Sigmoid colon (tissue), 7 donors: ENCODE results near the gene COL5A1. TPM values are rescaled to one million over a fixed set of nuclear protein-coding genes. Genes with fewer than 3 reads are reported as not detected.

ENCODE experiments used
- DNase-seq: peaks from one replicate; pipeline ENCODE4 v3.0.0-alpha.2; 2019
- H3K27ac ChIP-seq, 4 donors: fragments of 200-600 bp; sonication (generic); one replicate each; pipeline ENCODE4 v1.5.1; 2016 to 2019; ENCODE audit warnings: mild to moderate bottlenecking in 1 of 4
- H3K27me3 ChIP-seq, 3 donors: fragments of 200-600 bp; sonication (generic); one replicate each; pipeline ENCODE4 v1.5.1; 2019; ENCODE audit warnings: mild to moderate bottlenecking in 1 of 3
- H3K36me3 ChIP-seq, 4 donors: fragments of 200-600 bp; sonication (generic); one replicate each; pipeline ENCODE4 v1.5.1; 2016 to 2019
- H3K4me1 ChIP-seq, 4 donors: fragments of 200-600 bp; sonication (generic); one replicate each; pipeline ENCODE4 v1.5.1; 2017 to 2019
- H3K4me3 ChIP-seq, 4 donors: fragments of 200-600 bp; sonication (generic); one replicate each; pipeline ENCODE4 v1.5.1; 2017 to 2019; ENCODE audit warnings: mild to moderate bottlenecking in 2 of 4, moderate library complexity in 1 of 4
- H3K9me3 ChIP-seq, 4 donors: fragments of 200-600 bp in 3 of 4; sonication (generic) in 3 of 4; one replicate each; pipeline versions ENCODE4 v1.5.1 to v1.6.1; 2013 to 2019
- CTCF ChIP-seq, 4 experiments: fragments of 450-650 bp in 3 of 4; fragments of 200-600 bp in 1 of 4; IDR thresholded peaks; one replicate each; pipeline ENCODE4 v1.5.1; 2016 to 2019; ENCODE audit warnings: antibody characterized with exemption in 4 of 4, mild to moderate bottlenecking in 3 of 4, moderate library complexity in 2 of 4
- EP300 ChIP-seq, 4 donors: sonication (generic); formaldehyde crosslinking; IDR thresholded peaks; one replicate each; pipeline ENCODE4 v1.6.1; 2017; ENCODE audit warnings: antibody characterized with exemption in 4 of 4
- POLR2A ChIP-seq, 2 donors: fragments of 450-650 bp; IDR thresholded peaks; one replicate each; pipeline ENCODE4 v1.6.1; 2016; ENCODE audit warnings: antibody characterized with exemption in 2 of 2, mild to moderate bottlenecking in 2 of 2, moderate library complexity in 2 of 2
- POLR2AphosphoS5 ChIP-seq, 4 donors: sonication (generic); formaldehyde crosslinking; IDR thresholded peaks; one replicate each; pipeline ENCODE4 v1.6.1; 2017; ENCODE audit warnings: antibody characterized with exemption in 4 of 4
- WGBS, 2 donors: extraction: QIAGEN DNeasy Blood & Tissue Kit; methylation state at CpG; one replicate each; pipeline ENCODE4 v1.1.7; 2013; 5-methylcytosine and 5-hydroxymethylcytosine counted together
- intact Hi-C: fragments of 100-400 bp; cut with DNase I; formaldehyde crosslinking; loops from one replicate; pipeline ENCODE4 v1.15.1; 2023
- polyA plus RNA-seq, 3 donors: library from polyadenylated mRNA; stranded (reverse); fragments of 200-250 nt; gene quantifications; one replicate each; pipeline ENCODE4 v1.2.3, GENCODE V29; 2013
- total RNA-seq, 4 donors: library from RNA; depleted of rRNA; stranded (reverse); fragments of >200 nt; gene quantifications; one replicate each; pipeline ENCODE4 v1.1.0, GENCODE V29; 2016
- donor health status: healthy with polysubstance abuse.
- donor health status: Bipolar disorder and iron deficiency.
- donor health status: healthy.

Gene COL5A1
- total and polyA plus RNA-seq, 7 donors: 4.2 to 168 (median 24.2) TPM

DNA sequence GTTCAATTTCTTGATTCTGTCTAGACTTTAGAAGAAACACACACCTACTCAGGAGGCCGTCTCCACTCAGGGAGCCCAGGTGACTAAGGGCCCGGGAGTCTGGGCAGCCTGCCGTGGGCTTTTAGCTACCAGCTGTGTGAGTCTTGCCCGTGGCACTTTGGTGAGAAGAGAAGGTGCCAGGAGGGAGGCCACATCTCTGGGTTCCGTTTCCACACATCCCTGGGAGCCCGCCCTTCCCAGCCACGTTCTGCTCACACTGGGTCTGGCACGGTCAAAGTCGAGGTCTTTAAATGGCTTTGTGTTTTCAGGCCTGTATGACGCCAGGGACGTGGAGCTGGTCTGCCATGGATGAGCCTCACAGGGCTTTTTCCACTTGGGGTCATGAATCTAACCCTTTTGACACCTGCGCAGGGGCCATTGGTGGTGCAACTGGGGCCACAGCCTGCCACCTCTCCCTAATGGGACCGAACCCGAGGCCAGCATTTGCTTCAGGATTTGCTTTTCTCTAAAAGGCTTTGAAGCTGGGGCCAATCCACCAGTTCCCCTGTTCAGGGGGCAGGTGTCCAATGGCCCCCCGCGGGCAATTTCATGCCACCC is 221.8 kb downstream of the COL5A1 start:
- H3K27ac ChIP-seq: peak overlapping the region in 1 of 4 donors; percentile 54
- WGBS, 2 donors: 83 to 93% methylated on average over 16 of the region's 16 CpGs

DNA sequence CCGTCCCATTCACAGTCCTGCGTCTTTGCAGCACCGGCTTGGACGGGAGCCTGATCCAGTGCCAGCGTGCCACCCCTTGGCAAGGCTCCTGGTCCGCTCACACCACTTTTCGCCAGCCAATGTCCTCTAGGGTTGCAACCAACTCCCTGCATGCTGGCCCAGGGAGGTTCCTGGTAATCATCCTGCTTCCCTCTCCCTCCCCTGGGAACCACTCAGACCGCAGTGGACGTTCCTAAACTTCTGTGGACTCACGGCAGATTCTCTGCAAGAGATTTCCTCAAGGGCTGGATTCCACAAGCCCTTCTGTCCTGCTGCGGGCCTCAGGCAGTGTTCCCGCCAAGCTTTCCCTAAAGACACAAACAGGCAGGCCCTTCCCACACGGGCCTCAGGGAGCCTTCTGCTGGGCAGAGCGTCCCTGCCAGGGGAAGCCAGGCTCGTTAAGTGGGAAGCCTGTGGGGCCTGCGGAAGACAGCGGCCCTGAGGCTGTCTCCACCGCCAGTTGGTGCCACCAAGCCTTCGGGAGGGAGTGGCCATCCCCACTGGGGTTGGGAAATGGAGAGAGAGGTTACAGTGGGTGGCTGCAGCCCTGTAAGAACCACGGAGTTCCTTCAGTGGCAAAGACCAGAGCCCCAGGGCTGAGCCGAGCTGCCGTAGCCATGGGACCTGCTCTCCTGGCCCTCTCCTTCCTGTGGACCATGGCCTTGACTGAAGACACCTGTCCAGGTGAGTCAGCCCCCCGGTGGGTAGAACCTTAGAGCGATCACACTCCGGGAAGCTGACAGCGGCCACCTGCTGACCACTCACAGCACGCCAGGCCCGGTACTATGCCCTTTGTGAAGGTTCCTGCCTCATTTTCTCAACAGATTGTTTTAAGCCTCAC is 222.6 kb downstream of the COL5A1 start:
- 83 to 84% methylated on average over 28 of the region's 28 CpGs for WGBS, 2 donors
- Histone ChIP-seq H3K9me3 (no peaks in the 10 kb centered on the region), H3K36me3 (no peaks in the 10 kb centered on the region), H3K27ac (peak overlapping the region in 2 of 4 donors; percentile 10 to 54), H3K4me1 (peaks cover 0 to 21% (median 0%) of the 10 kb centered on the region in 4 donors), H3K27me3 (peaks cover 0 to 4% (median 0%) of the 10 kb centered on the region in 3 donors), H3K4me3 (no peak overlapping the region)
- TF ChIP-seq POLR2AphosphoS5 (IDR thresholded peaks at IDR 0.05) (no peak), POLR2A (IDR thresholded peaks at IDR 0.05) (no peak), EP300 (IDR thresholded peaks at IDR 0.05) (no peak), CTCF (IDR thresholded peaks at IDR 0.05) (no peak)
- intact Hi-C loops: no loop called here
- DNase-seq: peak; percentile 78

More for the DNA sequence above, 221.8 kb downstream of the COL5A1 start:
- TF ChIP-seq CTCF (IDR thresholded peaks at IDR 0.05): no peak
- TF ChIP-seq EP300 (IDR thresholded peaks at IDR 0.05): no peak
- TF ChIP-seq POLR2A (IDR thresholded peaks at IDR 0.05): no peak
- no peak for TF ChIP-seq POLR2AphosphoS5 (IDR thresholded peaks at IDR 0.05)
- H3K36me3 ChIP-seq: no peaks in the 10 kb centered on the region
- H3K4me3 ChIP-seq: no peak overlapping the region
- peaks cover 0 to 26% (median 3%) of the 10 kb centered on the region in 4 donors for H3K4me1 ChIP-seq
- H3K9me3 ChIP-seq: no peaks in the 10 kb centered on the region
- peaks cover 0 to 4% (median 0%) of the 10 kb centered on the region in 3 donors for H3K27me3 ChIP-seq
- peak; percentile 72 for DNase-seq
- intact Hi-C loops: no loop called here

- peak overlapping the region in 1 of 4 donors; percentile 54 for H3K27ac ChIP-seq
These were observed 223.2 kb downstream of the COL5A1 start for GRCh38 chr9:134864821-134865190.

More at GRCh38 chr9:134864821-134865190, 223.2 kb downstream of the COL5A1 start:
- H3K4me3 ChIP-seq: no peak overlapping the region
- peak; percentile 48 for DNase-seq
- H3K36me3 ChIP-seq: no peaks in the 10 kb centered on the region
- H3K27me3 ChIP-seq: peaks cover 0 to 4% (median 0%) of the 10 kb centered on the region in 3 donors
- intact Hi-C loops: no loop called here
- no peaks in the 10 kb centered on the region for H3K9me3 ChIP-seq
- H3K4me1 ChIP-seq: peaks cover 0 to 21% (median 0%) of the 10 kb centered on the region in 4 donors
- WGBS, 2 donors: 89 to 90% methylated on average over 13 of the region's 13 CpGs
- TF ChIP-seq EP300 (IDR thresholded peaks at IDR 0.05) (no peak), POLR2AphosphoS5 (IDR thresholded peaks at IDR 0.05) (no peak), POLR2A (IDR thresholded peaks at IDR 0.05) (no peak), CTCF (IDR thresholded peaks at IDR 0.05) (no peak)
